Measurements from ENCODE around the gene AREL1.

AREL1 gene

GRCh38 chr14:74636424-74637177 lies 76.3 kb downstream of the AREL1 start:
- no peak for DNase-seq (ENCODE audit: low read depth in 2 of 2)

DNA sequence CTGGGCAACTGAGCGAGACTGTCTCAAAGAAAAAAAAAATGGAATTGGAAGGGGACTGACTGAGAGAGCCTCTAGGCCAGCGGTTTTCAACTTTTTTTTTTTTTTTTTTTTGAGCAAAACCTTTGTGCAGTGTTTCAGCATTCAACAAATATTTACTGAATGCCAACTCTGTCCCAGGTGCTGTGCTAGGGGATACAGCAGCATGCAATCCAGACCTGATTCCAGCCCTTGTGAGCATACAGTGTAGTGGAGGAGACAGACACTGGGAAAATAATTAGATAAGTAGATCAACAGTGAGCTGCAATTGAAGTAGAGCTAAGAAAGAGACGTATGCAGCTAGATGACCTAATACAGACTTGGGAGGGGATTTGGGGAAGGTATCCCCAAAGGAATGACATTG lies 77.0 kb downstream of the AREL1 start:
- no peak for DNase-seq (ENCODE audit: low read depth in 2 of 2)

- no peak for DNase-seq (ENCODE audit: low read depth in 2 of 2)
Observed at GRCh38 chr14:74634964-74635363, 77.9 kb downstream of the AREL1 start.

GRCh38 chr14:74634481-74634880 lies 78.4 kb downstream of the AREL1 start:
- no peak for DNase-seq (ENCODE audit: low read depth in 2 of 2)

DNA sequence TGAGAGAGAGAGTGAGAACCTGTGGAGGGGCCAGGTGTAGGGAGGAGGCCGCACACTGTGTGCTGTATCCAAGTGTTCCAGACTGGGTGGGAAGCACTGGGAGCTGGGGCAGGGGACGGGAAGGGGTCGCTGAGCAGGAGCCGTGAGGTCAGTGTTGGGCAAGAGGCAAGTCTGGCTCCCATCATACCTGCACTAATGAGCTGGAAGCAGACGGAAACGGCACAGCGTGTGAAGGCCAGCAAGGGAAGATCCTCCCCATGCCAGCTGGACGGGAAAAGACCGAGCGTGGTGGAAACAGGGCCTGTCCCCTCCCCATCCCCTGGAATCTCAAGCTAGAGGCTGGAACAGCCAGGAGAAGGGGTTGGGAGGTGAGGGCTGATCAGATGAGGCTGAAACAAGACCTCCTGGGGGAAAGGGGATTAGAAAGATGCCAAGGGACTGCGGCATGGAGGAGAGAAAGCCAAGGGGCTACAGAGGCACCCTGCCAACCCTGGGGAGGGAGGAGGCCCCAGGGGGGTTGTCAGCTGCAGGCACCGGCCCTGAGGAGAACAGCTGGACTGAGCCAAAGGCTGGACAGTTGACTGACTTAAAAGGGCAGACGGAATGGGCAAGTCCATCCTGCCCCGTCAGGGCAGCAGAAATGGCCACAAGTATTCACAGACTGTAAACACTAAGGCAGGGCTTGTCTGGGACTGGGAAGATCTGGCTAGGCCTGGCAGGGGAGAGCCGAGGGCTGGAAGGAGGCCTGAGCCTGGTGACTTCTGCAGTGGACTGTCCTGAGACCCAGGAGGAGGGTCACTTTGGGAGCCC lies 81.8 kb downstream of the AREL1 start:
- no peak for DNase-seq (ENCODE audit: low read depth in 2 of 2)

GRCh38 chr14:74628418-74628817 lies 84.5 kb downstream of the AREL1 start:
- no peak for DNase-seq (ENCODE audit: low read depth in 2 of 2)

DNA sequence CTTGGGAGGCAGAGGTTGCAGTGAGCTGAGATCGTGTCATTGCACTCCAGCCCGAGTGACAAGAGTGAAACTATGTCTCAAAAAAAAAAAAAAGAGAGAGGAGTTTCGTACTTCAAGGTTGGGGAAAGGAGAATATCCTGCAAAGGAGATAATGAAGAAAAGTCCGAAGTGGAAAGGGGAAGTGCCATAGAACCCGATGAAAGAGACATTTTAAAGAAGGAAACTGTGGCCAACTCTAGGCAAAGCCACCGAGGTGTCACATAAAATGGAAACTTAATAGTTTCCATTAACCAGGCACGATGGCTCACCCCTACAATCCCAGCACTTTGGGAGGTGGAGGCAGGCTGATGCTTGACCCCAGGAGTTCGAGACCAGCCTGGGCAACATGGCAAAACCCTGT lies 85.8 kb downstream of the AREL1 start:
- DNase-seq (ENCODE audit: low read depth in 2 of 2), result no peak

GRCh38 chr14:74622257-74622656 lies 90.6 kb downstream of the AREL1 start:
- DNase-seq (ENCODE audit: low read depth in 2 of 2), result no peak

DNA sequence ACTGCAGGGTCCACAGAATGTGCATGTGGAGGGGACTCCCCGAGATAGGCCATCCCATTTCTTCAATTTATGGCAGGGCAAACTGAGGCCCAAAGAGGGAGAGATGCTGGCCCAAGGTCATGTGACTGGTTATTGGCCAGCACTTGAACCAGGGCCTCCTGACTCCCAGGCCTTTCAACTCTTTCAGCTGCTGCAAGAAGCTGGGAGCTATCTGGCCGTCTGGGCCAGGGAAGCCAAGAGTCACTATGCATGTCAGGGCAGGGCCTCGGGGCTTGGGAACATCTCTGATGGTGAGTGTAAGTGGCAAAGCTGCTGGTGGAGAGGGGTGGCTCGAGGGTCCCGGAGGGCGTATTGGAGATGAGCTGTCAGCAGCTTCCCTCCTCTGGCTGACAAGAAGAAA lies 91.3 kb downstream of the AREL1 start:
- DNase-seq (ENCODE audit: low read depth in 2 of 2), result no peak

- no peak for DNase-seq (ENCODE audit: low read depth in 2 of 2)
Observed at GRCh38 chr14:74620923-74621322, 92.0 kb downstream of the AREL1 start.

DNA sequence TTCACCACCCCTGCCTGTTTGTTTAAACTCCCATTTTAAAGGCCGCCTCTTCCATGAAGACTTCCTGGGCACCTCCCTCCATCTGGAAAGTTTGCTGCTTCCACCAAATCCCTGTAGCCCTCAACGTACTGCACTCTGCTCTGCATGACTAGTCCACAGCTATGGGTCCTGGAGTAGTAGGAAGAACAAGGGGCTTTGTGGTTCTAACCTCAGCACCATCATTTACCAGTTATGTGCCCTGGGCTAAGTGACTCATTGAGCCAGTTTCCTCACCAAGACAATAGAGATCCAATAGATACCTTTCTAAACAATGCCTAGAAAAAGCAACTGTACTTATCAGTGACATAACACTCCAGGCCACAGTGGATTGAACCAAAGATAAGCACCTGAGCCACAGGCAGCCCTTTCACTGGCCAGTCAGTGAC lies 92.4 kb downstream of the AREL1 start:
- DNase-seq (ENCODE audit: low read depth in 2 of 2), result peak; percentile 22 to 26

DNA sequence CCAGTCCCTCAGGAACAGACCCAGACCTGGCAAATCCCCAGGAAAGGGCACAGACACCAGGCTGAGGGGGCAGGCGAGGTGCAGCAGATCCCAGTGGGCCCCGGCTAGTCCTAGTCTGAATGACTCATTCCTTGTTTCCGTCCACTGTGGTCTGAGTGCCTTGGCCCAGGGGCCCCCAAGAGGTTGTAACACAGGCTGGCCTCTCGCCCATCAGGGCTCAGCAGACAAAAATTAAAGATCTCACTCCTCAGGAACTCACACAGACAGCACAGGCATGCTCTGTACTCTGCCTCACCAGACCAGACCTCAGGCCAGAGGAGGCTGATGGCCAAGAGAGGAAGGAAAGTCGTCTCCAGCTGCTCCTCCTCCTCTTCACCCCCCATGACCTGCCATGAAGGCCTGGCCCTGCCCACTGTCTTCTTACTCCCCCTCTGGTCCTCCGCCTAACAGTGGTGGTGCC lies 93.2 kb downstream of the AREL1 start:
- DNase-seq (ENCODE audit: low read depth in 2 of 2), result no peak

DNA sequence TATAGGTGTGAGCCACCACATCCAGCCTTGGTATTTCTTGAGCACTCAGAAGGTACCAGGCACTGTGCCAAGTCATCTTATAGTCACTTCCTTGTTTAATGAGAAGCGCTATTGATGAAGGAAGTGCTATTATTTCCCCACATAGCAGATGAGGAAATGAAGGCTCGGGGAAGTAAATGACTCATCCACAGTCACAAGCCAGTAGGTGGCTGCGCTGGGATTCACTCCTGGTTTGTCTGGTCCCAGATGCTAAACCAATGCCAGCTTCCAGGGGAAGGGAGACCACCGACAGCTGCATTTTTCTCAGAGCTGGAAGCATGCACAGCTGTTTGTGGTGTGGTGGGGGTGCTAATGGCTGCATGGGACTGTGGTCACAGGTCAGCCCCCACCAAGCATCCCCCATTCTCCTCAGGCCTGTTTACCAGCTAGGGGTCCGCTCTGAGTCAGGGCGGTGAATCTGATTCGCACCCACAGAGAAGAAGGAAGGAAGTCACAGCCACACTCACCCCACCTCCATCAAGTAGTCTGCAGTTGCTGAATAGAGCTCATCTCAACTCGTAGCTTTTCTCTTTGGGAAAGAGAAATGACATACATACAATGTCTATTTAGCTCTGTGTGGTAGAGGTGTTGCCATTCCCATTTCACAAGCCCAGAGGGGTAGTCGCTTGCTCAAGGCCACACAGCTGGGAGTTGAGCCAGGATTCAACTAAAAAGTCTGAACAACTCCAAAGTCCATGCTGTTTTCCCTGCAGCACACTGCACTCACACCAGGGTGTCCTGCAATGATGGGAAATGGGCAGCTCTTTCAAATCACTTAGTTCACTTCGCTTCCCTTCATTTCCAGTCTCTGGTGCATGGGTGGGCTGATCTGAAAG lies 94.6 kb downstream of the AREL1 start:
- DNase-seq (ENCODE audit: low read depth in 2 of 2), result peak; percentile 42 to 45

GRCh38 chr14:74616996-74617700 lies 95.7 kb downstream of the AREL1 start:
- no peak for DNase-seq (ENCODE audit: low read depth in 2 of 2)

DNA sequence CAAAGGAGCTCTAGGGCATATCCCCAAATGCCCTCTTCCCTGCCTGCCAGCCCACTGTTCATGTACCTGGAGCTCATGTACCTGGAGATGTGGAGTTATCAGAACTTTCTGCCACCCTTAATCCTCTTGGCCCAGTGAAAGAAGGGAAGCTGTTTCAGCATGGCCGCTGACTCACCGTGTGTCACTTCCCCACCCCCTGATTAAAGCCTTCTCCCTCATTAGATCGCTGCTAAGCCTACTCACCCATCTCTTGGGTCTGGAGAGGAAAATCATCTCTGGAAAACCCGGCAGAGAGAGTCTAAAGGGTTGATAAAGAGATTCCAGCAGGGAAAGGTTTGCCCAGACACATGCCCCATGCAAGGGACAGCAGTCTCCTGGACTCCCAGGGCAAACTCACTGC lies 96.4 kb downstream of the AREL1 start:
- peak in 1 of 2 donors; percentile 31 for DNase-seq (ENCODE audit: low read depth in 2 of 2)

DNA sequence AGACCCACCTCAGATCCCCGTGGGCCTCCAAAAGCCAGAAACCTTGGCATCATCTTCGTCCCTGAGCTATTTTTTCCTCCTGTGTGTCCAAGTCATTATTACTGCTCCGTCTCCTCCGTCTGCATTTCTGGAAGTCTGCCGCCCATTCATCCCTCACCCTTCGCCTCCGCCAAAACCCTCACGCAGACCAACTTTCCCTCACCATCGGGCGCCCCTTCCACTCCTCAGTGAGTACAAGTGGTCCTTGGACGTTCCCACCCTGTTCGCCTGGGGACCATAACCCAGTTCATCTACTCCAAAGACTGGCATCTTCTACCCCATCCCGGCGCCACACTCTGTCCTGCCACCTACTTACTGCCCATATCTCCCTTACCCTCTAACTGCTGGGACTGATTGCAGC lies 97.1 kb downstream of the AREL1 start:
- DNase-seq (ENCODE audit: low read depth in 2 of 2), result no peak

- no peak for DNase-seq (ENCODE audit: low read depth in 2 of 2)
Observed at GRCh38 chr14:74614508-74615495, 98.1 kb downstream of the AREL1 start.

DNA sequence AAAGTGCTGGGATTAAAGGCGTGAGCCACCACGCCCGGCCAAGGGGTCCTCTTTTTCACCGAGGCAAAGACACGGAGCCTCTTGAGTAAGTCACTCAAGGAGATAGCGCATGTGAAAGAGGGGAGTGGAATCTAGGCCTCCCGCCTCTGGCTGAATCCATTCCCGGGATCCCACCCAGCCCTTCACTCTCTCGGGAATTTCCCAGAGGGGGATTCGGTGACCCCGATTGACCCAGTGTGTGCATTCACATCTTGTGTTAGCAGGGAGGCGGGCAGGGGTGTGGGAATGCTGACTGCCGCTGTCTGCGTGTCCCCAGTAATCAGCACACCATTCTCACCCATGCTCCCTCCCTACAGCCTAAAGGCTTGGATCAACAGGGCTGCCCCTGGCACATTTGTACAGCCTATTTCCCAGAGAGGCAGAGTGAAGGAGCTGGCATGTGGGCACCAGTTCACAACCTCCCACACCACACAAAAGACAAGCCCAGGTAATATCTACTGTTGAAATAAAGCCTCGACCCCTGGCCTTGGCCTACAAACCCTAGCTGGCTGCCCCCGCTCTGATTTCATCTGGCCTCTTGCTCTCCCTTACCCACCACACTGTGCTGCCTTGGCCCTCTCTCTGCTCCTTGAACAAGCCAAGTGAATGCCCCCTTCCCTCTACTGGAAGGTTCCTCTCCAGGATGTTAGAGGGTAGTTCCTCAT lies 99.5 kb downstream of the AREL1 start:
- no peak for DNase-seq (ENCODE audit: low read depth in 2 of 2)

DNA sequence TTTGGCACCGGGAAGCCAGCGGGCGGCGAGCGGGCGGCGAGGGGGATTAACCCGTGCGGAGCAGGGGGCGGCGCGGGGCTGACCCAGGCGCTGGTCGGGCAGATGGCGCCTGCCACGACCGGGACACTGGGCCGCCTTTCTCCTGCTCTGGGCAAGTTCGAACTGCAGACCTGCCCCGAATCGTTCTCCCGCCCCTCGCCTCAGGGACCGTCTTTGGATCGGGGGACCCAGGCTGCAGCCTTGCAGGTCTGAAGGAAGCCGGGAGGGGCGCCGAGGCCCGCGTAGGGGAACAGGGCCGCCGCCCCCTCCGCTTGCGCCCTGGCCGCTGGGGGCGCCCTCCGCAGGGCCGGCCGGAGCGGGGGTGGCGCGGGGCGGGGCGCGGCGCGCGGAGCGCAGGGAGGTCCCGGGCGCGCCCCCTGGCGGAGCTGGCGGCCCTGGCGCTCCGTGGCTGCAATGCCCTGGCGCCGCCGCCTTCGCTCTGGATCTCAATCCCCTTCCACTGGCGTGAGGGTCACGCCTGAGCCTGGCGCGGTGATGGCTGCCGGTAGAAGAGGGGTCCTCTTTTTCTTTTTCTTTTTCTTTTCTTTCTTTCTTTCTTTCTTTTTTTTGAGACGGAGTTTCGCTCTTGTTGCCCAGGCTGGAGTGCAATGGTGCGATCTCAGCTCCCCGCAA lies 100.4 kb downstream of the AREL1 start:
- peak; percentile 59 to 74 for DNase-seq (ENCODE audit: low read depth in 2 of 2)

All from stimulated activated CD4-positive, alpha-beta T cell treated with anti-CD3 and anti-CD28 coated beads, Interleukin-15, amount 100 ng/mL, for 48 hours (primary cell).